Stimulated activated CD4-positive, alpha-beta T cell treated with anti-CD3 and anti-CD28 coated beads, Interleukin-2, amount 100 ng/mL, for 48 hours (primary cell): ENCODE data around the gene ST8SIA1.
A peak's percentile ranks its signal among the peaks of the same experiment; 100 is the strongest.

ENCODE experiments used
- DNase-seq, 2 donors: peaks; one replicate each; pipeline ENCODE4 v3.0.0-alpha.2; 2020

Gene ST8SIA1

GRCh38 chr12:22325218-22325617 lies 9.3 kb downstream of the ST8SIA1 start:
- no peak for DNase-seq

- no peak for DNase-seq
Measured at GRCh38 chr12:22322091-22322490, 12.4 kb downstream of the ST8SIA1 start.

GRCh38 chr12:22321638-22322037 lies 12.9 kb downstream of the ST8SIA1 start:
- DNase-seq: no peak

GRCh38 chr12:22321018-22321605 lies 13.4 kb downstream of the ST8SIA1 start:
- no peak for DNase-seq

GRCh38 chr12:22318108-22318737 lies 16.3 kb downstream of the ST8SIA1 start:
- no peak for DNase-seq

GRCh38 chr12:22313963-22314330 lies 20.6 kb downstream of the ST8SIA1 start:
- no peak for DNase-seq

GRCh38 chr12:22313286-22313962 lies 21.1 kb downstream of the ST8SIA1 start:
- DNase-seq: no peak

- no peak for DNase-seq
Measured at GRCh38 chr12:22312336-22312735, 22.2 kb downstream of the ST8SIA1 start.

GRCh38 chr12:22310709-22311108 lies 23.8 kb downstream of the ST8SIA1 start:
- no peak for DNase-seq

GRCh38 chr12:22310275-22310674 lies 24.2 kb downstream of the ST8SIA1 start:
- no peak for DNase-seq

GRCh38 chr12:22307811-22308210 lies 26.7 kb downstream of the ST8SIA1 start:
- DNase-seq: no peak

- no peak for DNase-seq
Measured at GRCh38 chr12:22306311-22306710, 28.2 kb downstream of the ST8SIA1 start.

GRCh38 chr12:22304341-22304740 lies 30.2 kb downstream of the ST8SIA1 start:
- no peak for DNase-seq

GRCh38 chr12:22299294-22299912 lies 35.1 kb downstream of the ST8SIA1 start:
- no peak for DNase-seq

- DNase-seq: no peak
Measured at GRCh38 chr12:22289250-22289649, 45.3 kb downstream of the ST8SIA1 start.

GRCh38 chr12:22287776-22288621 lies 46.5 kb downstream of the ST8SIA1 start:
- peak; percentile 19 to 30 for DNase-seq

GRCh38 chr12:22287101-22287500 lies 47.4 kb downstream of the ST8SIA1 start:
- no peak for DNase-seq

- DNase-seq: no peak
Measured at GRCh38 chr12:22286569-22286968, 47.9 kb downstream of the ST8SIA1 start.

- DNase-seq: no peak
Measured at GRCh38 chr12:22285846-22286245, 48.7 kb downstream of the ST8SIA1 start.

- no peak for DNase-seq
Measured at GRCh38 chr12:22284871-22285270, 49.6 kb downstream of the ST8SIA1 start.

- no peak for DNase-seq
Measured at GRCh38 chr12:22283508-22283907, 51.0 kb downstream of the ST8SIA1 start.

- no peak for DNase-seq
Measured at GRCh38 chr12:22283006-22283506, 51.5 kb downstream of the ST8SIA1 start.

GRCh38 chr12:22282283-22282682 lies 52.2 kb downstream of the ST8SIA1 start:
- no peak for DNase-seq
